Measurements from ENCODE around the gene STAG3.

DNA sequence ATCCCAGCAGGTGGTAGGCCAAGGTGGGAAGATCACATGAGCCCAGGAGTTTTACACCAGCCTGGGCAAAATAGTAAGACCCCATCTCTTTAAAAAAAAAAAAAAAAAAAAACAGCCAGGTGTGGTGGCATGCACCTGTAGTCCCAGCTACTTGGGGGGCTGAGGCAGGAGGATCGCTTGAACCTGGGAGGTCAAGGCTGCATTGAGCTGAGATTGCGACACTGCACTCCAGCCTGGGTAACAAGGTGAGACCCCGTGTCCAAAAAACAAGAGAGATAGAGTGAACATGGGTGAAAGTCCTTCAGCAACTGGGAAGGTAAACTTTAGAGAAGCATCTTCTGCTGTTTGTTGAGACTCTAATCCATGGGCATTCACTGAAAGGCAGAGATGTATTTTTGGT lies 35.3 kb upstream of the STAG3 start:
- TF ChIP-seq, protein P1, sequence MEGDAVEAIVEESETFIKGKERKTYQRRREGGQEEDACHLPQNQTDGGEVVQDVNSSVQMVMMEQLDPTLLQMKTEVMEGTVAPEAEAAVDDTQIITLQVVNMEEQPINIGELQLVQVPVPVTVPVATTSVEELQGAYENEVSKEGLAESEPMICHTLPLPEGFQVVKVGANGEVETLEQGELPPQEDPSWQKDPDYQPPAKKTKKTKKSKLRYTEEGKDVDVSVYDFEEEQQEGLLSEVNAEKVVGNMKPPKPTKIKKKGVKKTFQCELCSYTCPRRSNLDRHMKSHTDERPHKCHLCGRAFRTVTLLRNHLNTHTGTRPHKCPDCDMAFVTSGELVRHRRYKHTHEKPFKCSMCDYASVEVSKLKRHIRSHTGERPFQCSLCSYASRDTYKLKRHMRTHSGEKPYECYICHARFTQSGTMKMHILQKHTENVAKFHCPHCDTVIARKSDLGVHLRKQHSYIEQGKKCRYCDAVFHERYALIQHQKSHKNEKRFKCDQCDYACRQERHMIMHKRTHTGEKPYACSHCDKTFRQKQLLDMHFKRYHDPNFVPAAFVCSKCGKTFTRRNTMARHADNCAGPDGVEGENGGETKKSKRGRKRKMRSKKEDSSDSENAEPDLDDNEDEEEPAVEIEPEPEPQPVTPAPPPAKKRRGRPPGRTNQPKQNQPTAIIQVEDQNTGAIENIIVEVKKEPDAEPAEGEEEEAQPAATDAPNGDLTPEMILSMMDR (IDR thresholded peaks at IDR 0.05) = no peak
- TF ChIP-seq POLR2A (IDR thresholded peaks at IDR 0.05) = no peak
